Dendritic cell treated with granulocyte-macrophage colony-stimulating factor and Interleukin-4, amounts not matched to agents 40 ng/mL and 50 ng/mL, for 4 days (primary cell): Measurements from ENCODE around the gene CD5L.

ENCODE experiments used
- H3K27ac Mint-ChIP-seq: one replicate; pipeline ENCODE4 v1.8.0; 2022; ENCODE audit warnings: mild to moderate bottlenecking, mixed read lengths
- H3K27me3 Mint-ChIP-seq: one replicate; pipeline ENCODE4 v1.8.0; 2022; ENCODE audit warnings: mild to moderate bottlenecking, mixed read lengths
- H3K36me3 Mint-ChIP-seq: one replicate; pipeline ENCODE4 v1.8.0; 2022; ENCODE audit warnings: low read depth, mixed read lengths
- H3K4me1 Mint-ChIP-seq: one replicate; pipeline ENCODE4 v1.8.0; 2022; ENCODE audit warnings: low read depth, mixed read lengths
- H3K4me3 Mint-ChIP-seq: one replicate; pipeline ENCODE4 v1.8.0; 2022; ENCODE audit warnings: mild to moderate bottlenecking, moderate library complexity, mixed read lengths
- H3K9me3 Mint-ChIP-seq: one replicate; pipeline ENCODE4 v1.8.0; 2022; ENCODE audit warnings: mixed read lengths
- intact Hi-C: fragments of 100-400 bp; cut with micrococcal nuclease; formaldehyde crosslinking; loops from one replicate; pipeline ENCODE4 v1.15.0; 2022

Gene CD5L

GRCh38 chr1:157834430-157834829, 7.2 kb downstream of the CD5L start:
- no peak overlapping the region for H3K4me3 Mint-ChIP-seq
- H3K4me1 Mint-ChIP-seq: peaks cover 14% of the 10 kb centered on the region
- no peaks in the 10 kb centered on the region for H3K36me3 Mint-ChIP-seq
- intact Hi-C loops: no loop called here
- no peak overlapping the region for H3K27ac Mint-ChIP-seq
- H3K27me3 Mint-ChIP-seq: peaks cover 19% of the 10 kb centered on the region
- no peaks in the 10 kb centered on the region for H3K9me3 Mint-ChIP-seq

GRCh38 chr1:157833145-157833544, 8.5 kb downstream of the CD5L start:
- Mint-ChIP-seq H3K27ac (no peak overlapping the region), H3K9me3 (no peaks in the 10 kb centered on the region), H3K4me3 (no peak overlapping the region), H3K27me3 (peaks cover 23% of the 10 kb centered on the region), H3K36me3 (no peaks in the 10 kb centered on the region), H3K4me1 (peaks cover 5% of the 10 kb centered on the region)
- intact Hi-C loops: no loop called here

GRCh38 chr1:157831968-157832626, 9.5 kb downstream of the CD5L start:
- H3K27me3 Mint-ChIP-seq: peaks cover 23% of the 10 kb centered on the region
- H3K9me3 Mint-ChIP-seq: no peaks in the 10 kb centered on the region
- H3K27ac Mint-ChIP-seq: no peak overlapping the region
- no peak overlapping the region for H3K4me3 Mint-ChIP-seq
- intact Hi-C loops: no loop called here
- no peaks in the 10 kb centered on the region for H3K36me3 Mint-ChIP-seq
- H3K4me1 Mint-ChIP-seq: peaks cover 5% of the 10 kb centered on the region

- H3K4me3 Mint-ChIP-seq: no peak overlapping the region
- no peaks in the 10 kb centered on the region for H3K4me1 Mint-ChIP-seq
- intact Hi-C loops: no loop called here
Measured at GRCh38 chr1:157830887-157831286, 10.7 kb downstream of the CD5L start.

GRCh38 chr1:157829711-157830110, 11.9 kb downstream of the CD5L start:
- intact Hi-C loops: no loop called here
- no peaks in the 10 kb centered on the region for H3K9me3 Mint-ChIP-seq
- H3K27me3 Mint-ChIP-seq: peaks cover 32% of the 10 kb centered on the region
- H3K4me3 Mint-ChIP-seq: no peak overlapping the region
- H3K36me3 Mint-ChIP-seq: no peaks in the 10 kb centered on the region
- H3K27ac Mint-ChIP-seq: no peak overlapping the region
- no peaks in the 10 kb centered on the region for H3K4me1 Mint-ChIP-seq

More at GRCh38 chr1:157830887-157831286, 10.7 kb downstream of the CD5L start:
- no peaks in the 10 kb centered on the region for H3K9me3 Mint-ChIP-seq
- no peaks in the 10 kb centered on the region for H3K36me3 Mint-ChIP-seq
- no peak overlapping the region for H3K27ac Mint-ChIP-seq
- peaks cover 30% of the 10 kb centered on the region for H3K27me3 Mint-ChIP-seq

GRCh38 chr1:157829210-157829609, 12.4 kb downstream of the CD5L start:
- intact Hi-C loops: no loop called here
- Mint-ChIP-seq H3K27ac (no peak overlapping the region), H3K27me3 (peaks cover 28% of the 10 kb centered on the region), H3K4me1 (no peaks in the 10 kb centered on the region), H3K4me3 (no peak overlapping the region), H3K36me3 (no peaks in the 10 kb centered on the region), H3K9me3 (no peaks in the 10 kb centered on the region)

- no peaks in the 10 kb centered on the region for H3K36me3 Mint-ChIP-seq
- H3K27me3 Mint-ChIP-seq: peaks cover 14% of the 10 kb centered on the region
- intact Hi-C loops: no loop called here
- no peak overlapping the region for H3K4me3 Mint-ChIP-seq
- no peaks in the 10 kb centered on the region for H3K4me1 Mint-ChIP-seq
- H3K9me3 Mint-ChIP-seq: no peaks in the 10 kb centered on the region
- H3K27ac Mint-ChIP-seq: no peak overlapping the region
Measured at GRCh38 chr1:157820299-157820698, 21.3 kb downstream of the CD5L start.

GRCh38 chr1:157819896-157820295, 21.7 kb downstream of the CD5L start, which contains the start of gene FCRL1:
TSS of gene FCRL1 (minus strand) at chr1:157820120. CDS start at chr1:157820037, 83 bp downstream.
- intact Hi-C loops: no loop called here
- Mint-ChIP-seq H3K27me3 (peaks cover 15% of the 10 kb centered on the region), H3K9me3 (no peaks in the 10 kb centered on the region), H3K36me3 (no peaks in the 10 kb centered on the region), H3K4me1 (no peaks in the 10 kb centered on the region), H3K4me3 (no peak within 1 kb of the TSS), H3K27ac (no peak within 1 kb of the TSS)

- H3K36me3 Mint-ChIP-seq: no peaks in the 10 kb centered on the region
- H3K4me1 Mint-ChIP-seq: no peaks in the 10 kb centered on the region
- intact Hi-C loops: no loop called here
- H3K9me3 Mint-ChIP-seq: peaks cover 5% of the 10 kb centered on the region
- H3K4me3 Mint-ChIP-seq: no peak overlapping the region
- no peak overlapping the region for H3K27ac Mint-ChIP-seq
- H3K27me3 Mint-ChIP-seq: peaks cover 15% of the 10 kb centered on the region
Measured at GRCh38 chr1:157819215-157819614, 22.4 kb downstream of the CD5L start.

GRCh38 chr1:157813269-157813668, 28.3 kb downstream of the CD5L start:
- no peaks in the 10 kb centered on the region for H3K36me3 Mint-ChIP-seq
- no peaks in the 10 kb centered on the region for H3K4me1 Mint-ChIP-seq
- intact Hi-C loops: no loop called here
- H3K27me3 Mint-ChIP-seq: peaks cover 18% of the 10 kb centered on the region
- no peak overlapping the region for H3K27ac Mint-ChIP-seq
- H3K9me3 Mint-ChIP-seq: peaks cover 28% of the 10 kb centered on the region
- no peak overlapping the region for H3K4me3 Mint-ChIP-seq

GRCh38 chr1:157806431-157807149, 35.0 kb downstream of the CD5L start:
- H3K9me3 Mint-ChIP-seq: no peaks in the 10 kb centered on the region
- H3K4me3 Mint-ChIP-seq: no peak overlapping the region
- intact Hi-C loops: loop anchor here (5.0 kb wide), 1 partner anchor 51 kb away; no protein-coding TSS in a partner anchor
- no peak overlapping the region for H3K27ac Mint-ChIP-seq
- no peaks in the 10 kb centered on the region for H3K36me3 Mint-ChIP-seq
- H3K27me3 Mint-ChIP-seq: peaks cover 26% of the 10 kb centered on the region
- H3K4me1 Mint-ChIP-seq: peaks cover 20% of the 10 kb centered on the region

GRCh38 chr1:157803851-157804250, 37.8 kb downstream of the CD5L start:
- Mint-ChIP-seq H3K27ac (no peak overlapping the region), H3K27me3 (peaks cover 26% of the 10 kb centered on the region), H3K9me3 (no peaks in the 10 kb centered on the region)

GRCh38 chr1:157799996-157800395, 41.6 kb downstream of the CD5L start:
- H3K4me3 Mint-ChIP-seq: no peak overlapping the region
- H3K27me3 Mint-ChIP-seq: peaks cover 7% of the 10 kb centered on the region
- no peaks in the 10 kb centered on the region for H3K9me3 Mint-ChIP-seq
- H3K36me3 Mint-ChIP-seq: no peaks in the 10 kb centered on the region
- peaks cover 12% of the 10 kb centered on the region for H3K4me1 Mint-ChIP-seq
- intact Hi-C loops: no loop called here
- no peak overlapping the region for H3K27ac Mint-ChIP-seq

More at GRCh38 chr1:157803851-157804250, 37.8 kb downstream of the CD5L start:
- peaks cover 20% of the 10 kb centered on the region for H3K4me1 Mint-ChIP-seq
- intact Hi-C loops: no loop called here
- H3K36me3 Mint-ChIP-seq: no peaks in the 10 kb centered on the region
- H3K4me3 Mint-ChIP-seq: no peak overlapping the region

GRCh38 chr1:157798211-157798610, 43.4 kb downstream of the CD5L start:
- peaks cover 4% of the 10 kb centered on the region for H3K4me1 Mint-ChIP-seq
- H3K27ac Mint-ChIP-seq: no peak overlapping the region
- H3K36me3 Mint-ChIP-seq: no peaks in the 10 kb centered on the region
- H3K4me3 Mint-ChIP-seq: no peak overlapping the region
- intact Hi-C loops: no loop called here
- H3K9me3 Mint-ChIP-seq: peaks cover 11% of the 10 kb centered on the region
- H3K27me3 Mint-ChIP-seq: peaks cover 7% of the 10 kb centered on the region
